ENCODE data around the gene SLC8A2. TPM values are rescaled to one million over a fixed set of nuclear protein-coding genes. Genes with fewer than 3 reads are reported as not detected.

The SLC8A2 gene
- total RNA-seq, 1 experiment from 2014 or later = 11.3 TPM

DNA sequence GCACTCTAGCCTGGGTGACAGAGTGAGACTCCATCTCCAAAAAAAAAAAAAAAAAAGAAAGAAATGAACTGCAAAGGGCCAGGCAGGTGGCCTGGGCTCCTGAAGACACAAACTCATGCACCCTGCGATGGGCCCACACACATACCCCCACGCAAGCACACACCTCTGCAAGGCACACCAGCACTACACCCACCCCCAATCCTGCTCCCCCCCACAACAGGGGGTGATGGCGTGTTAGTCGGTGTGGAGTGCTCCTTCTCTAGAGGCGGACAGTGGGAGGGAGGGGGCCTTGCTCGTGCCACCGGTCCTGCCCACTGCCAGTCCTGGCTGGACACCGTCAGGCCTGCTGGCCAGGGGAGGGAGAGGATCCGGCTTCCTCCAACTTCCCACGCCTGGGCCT lies 1.6 kb upstream of the SLC8A2 start:
- Mint-ChIP-seq H3K4me3 (no peak overlapping the region), H3K9me3 (no peaks in the 10 kb centered on the region; a peak in 1 of 5 replicates), H3K27me3 (ENCODE audit: low read depth) (peaks cover 20% of the 10 kb centered on the region), H3K27ac (no peak overlapping the region; a peak in 1 of 7 replicates), H3K4me1 (peaks cover 13 to 33% of the 10 kb centered on the region in 2 experiments), H3K36me3 (ENCODE audit: insufficient read depth in 1 of 3, low read depth in 3 of 3) (peaks cover 0 to 9% (median 4%) of the 10 kb centered on the region in 3 experiments; a peak in 5 of 7 replicates)
- Histone ChIP-seq H3K79me1 (ENCODE audit: insufficient read depth, low read depth, low read length, poor library complexity, severe bottlenecking) (no peaks in the 10 kb centered on the region), H3K9me3 (ENCODE audit: control insufficient read depth, low read depth, low read length) (no peaks in the 10 kb centered on the region), H3K27me3 (ENCODE audit: insufficient read depth, low read length) (no peaks in the 10 kb centered on the region), H3K4me2 (ENCODE audit: insufficient read depth, insufficient read length, low read length) (no peak overlapping the region), H3K23me2 (ENCODE audit: insufficient read length, low read depth, low read length, poor library complexity, severe bottlenecking) (peaks cover 13% of the 10 kb centered on the region), H3K14ac (ENCODE audit: insufficient read depth, low read length) (no peak overlapping the region; the same call in 1 of the 2 replicates), H3K4me1 (ENCODE audit: insufficient read depth, low read length) (peaks cover 7% of the 10 kb centered on the region; the same call in 1 of the 2 replicates), H2BK20ac (ENCODE audit: low read depth, low read length, poor library complexity, severe bottlenecking) (no peak overlapping the region), H3K4ac (ENCODE audit: low read depth, low read length) (no peak overlapping the region), H4K8ac (replicated peaks; ENCODE audit: insufficient read length, low read depth, low read length) (no peak overlapping the region), H2AFZ (ENCODE audit: low read length) (no peak overlapping the region), H4K91ac (ENCODE audit: insufficient read length, low read depth, low read length) (no peak overlapping the region), H2BK12ac (ENCODE audit: insufficient read length, low read depth, low read length) (no peak overlapping the region), H2AK5ac (ENCODE audit: insufficient read length, low read length) (no peak overlapping the region), H3T11ph (ENCODE audit: low read length) (no peak overlapping the region), H2BK5ac (ENCODE audit: insufficient read length, low read length) (no peak overlapping the region), H3K79me2 (ENCODE audit: insufficient read depth, low read length) (no peaks in the 10 kb centered on the region; the same call in 1 of the 2 replicates), H2BK15ac (ENCODE audit: low read depth, low read length) (no peak overlapping the region), H3K56ac (ENCODE audit: insufficient read length, low read depth, low read length) (no peak overlapping the region), H3K23ac (ENCODE audit: insufficient read length, low read depth, low read length) (no peak overlapping the region), H3K9ac (ENCODE audit: extremely low read depth, insufficient read length, low read length) (no peak overlapping the region), H4K5ac (ENCODE audit: insufficient read length, low read depth, low read length) (no peak overlapping the region), H2BK120ac (ENCODE audit: low read depth, low read length, poor library complexity, severe bottlenecking) (no peak overlapping the region), H4K20me1 (ENCODE audit: control insufficient read depth, insufficient read depth, insufficient read length) (no peaks in the 10 kb centered on the region), H3K27ac (ENCODE audit: insufficient read length, low read depth, low read length) (no peak overlapping the region), H3K18ac (ENCODE audit: insufficient read length, low read depth, low read length) (no peak overlapping the region)
- WGBS (ENCODE audit: extremely low coverage, insufficient read length, low lambda C conversion rate) = no CpG with 5 or more reads among the region's 10 CpGs
- TF ChIP-seq, protein P1, sequence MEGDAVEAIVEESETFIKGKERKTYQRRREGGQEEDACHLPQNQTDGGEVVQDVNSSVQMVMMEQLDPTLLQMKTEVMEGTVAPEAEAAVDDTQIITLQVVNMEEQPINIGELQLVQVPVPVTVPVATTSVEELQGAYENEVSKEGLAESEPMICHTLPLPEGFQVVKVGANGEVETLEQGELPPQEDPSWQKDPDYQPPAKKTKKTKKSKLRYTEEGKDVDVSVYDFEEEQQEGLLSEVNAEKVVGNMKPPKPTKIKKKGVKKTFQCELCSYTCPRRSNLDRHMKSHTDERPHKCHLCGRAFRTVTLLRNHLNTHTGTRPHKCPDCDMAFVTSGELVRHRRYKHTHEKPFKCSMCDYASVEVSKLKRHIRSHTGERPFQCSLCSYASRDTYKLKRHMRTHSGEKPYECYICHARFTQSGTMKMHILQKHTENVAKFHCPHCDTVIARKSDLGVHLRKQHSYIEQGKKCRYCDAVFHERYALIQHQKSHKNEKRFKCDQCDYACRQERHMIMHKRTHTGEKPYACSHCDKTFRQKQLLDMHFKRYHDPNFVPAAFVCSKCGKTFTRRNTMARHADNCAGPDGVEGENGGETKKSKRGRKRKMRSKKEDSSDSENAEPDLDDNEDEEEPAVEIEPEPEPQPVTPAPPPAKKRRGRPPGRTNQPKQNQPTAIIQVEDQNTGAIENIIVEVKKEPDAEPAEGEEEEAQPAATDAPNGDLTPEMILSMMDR (conservative IDR thresholded peaks at IDR 0.05) = no peak
- no peak for DNase-seq

All from H9 (cell line).